GM19455 (cell line): ENCODE results near the gene CDH13.

ENCODE experiments used
- ATAC-seq: cut with Tn5 transposase; IDR thresholded peaks from one replicate; pipeline ENCODE4 v1.9.1; 2021; ENCODE audit not compliant: unreplicated experiment

The CDH13 gene

DNA sequence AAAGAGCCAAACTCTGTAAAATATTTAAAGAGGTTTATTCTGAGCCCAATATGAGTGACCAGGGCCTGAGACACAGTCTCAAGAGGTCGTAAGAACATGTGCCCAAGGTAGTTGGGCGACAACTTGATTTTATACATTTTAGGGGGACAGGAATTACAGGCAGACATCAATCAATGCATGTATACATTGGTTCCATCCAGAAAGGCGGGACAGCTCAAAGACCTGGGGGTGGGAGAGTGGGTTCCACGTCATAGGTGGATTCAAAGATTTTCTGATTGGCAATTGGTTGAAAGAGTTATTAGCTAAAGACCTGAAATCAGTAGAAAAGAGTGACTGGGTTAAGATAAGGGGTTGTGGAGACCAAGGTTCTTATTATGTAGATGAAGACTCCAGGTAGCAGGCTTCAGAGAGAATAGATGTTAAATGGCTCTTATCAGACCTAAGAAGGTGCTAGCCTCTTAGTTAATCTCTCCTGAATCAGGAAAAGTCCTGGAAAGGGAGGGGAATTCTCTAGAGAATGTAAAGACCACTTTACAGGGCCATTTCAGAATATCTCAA is 1213.4 kb downstream of the CDH13 start:
- ATAC-seq = no peak

DNA sequence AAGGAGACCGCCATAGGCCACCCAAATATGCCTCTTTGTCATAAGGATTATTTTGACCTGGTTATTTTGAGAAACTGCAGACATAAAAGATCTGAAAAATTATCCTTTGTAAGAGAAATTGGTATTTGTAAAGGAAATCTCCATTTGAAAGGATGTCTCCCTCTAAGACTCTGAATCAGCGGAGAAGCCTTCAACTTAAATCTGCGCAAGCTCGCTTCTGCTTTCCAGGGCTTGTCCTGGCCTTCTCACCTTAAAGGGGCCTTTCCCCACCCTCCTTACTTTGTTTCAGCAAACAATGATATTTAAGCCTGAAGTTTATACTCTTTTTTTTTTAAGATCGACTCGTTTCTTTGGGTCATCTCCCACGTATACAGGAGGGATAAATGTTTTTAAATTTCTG is 1215.5 kb downstream of the CDH13 start:
- no peak for ATAC-seq

DNA sequence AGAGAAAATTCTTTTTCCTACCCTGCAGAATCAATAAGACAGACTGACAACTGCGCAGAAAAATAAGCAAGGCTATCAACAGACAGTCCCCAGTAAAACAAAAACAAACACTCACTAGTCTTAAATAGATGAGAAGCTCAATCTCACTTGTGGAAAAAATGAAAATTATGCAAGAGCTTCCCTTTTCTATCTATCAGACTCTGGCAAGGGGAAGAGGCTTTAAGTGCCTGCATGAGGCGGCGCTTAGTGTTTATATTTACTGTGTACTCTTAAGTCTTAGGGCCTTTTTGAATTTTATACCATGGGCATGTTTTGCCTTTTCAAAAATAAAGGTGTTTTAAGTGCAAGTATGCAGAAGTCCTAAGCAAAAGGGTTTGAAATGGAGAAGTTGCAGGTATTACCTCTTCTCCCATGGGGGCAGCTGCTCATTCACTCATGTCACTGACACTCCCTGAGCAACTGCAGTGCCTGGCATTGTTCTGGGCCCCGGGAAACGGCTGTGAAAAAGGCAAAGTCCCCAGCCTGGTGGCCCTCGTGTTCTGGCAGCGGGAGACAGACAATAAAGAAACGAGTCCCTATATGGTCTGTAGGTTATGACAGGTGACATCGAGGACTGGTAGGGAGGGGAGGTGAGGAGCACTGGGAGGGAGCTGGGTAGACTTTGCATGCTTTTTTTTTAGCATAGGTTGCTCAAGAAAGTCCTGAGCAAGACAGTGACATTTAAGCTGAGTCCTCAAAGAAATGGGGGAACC is 1216.2 kb downstream of the CDH13 start:
- ATAC-seq = no peak

DNA sequence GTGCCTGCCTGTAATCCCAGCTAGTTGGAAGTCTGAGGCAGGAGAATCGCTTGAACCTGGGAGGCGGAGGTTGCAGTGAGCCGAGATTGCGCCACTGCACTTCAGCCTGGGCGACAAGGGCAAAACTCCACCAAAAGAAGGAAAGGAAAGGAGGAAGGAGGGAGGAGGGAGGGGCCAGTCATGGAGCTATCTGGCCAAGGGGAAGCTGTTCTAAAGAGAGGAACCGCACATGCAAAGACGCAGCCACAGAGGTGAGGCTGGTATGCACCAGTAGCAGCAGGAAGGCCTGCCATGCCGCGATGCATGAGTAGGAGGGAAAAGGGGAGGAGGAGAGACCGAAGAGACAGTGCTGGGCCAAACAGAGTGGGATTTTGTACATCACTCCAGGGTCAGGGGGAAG is 1216.9 kb downstream of the CDH13 start:
- ATAC-seq = no peak

DNA sequence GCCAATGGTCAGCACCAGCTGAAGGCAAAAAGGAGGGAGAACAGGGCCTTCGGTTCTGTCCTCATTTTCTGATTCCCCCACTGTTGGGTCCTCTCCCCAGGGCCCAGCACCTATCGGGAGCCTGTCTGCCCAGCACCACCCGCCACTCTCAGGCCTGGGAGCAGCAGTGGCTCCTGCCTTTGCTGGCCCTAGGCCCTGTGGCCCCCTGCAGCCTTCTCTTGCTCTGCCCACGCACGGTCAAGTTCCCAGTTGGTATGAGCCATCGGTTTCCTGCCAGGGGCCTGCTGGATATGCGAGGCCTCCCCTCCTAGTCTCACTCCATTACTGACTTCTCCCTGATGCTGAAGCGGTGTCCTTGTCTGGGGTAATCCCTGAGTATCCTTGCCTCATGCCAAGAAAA is 1218.5 kb downstream of the CDH13 start:
- ATAC-seq = no peak

GRCh38 chr16:83847371-83848225 is 1220.8 kb downstream of the CDH13 start:
- ATAC-seq = no peak

DNA sequence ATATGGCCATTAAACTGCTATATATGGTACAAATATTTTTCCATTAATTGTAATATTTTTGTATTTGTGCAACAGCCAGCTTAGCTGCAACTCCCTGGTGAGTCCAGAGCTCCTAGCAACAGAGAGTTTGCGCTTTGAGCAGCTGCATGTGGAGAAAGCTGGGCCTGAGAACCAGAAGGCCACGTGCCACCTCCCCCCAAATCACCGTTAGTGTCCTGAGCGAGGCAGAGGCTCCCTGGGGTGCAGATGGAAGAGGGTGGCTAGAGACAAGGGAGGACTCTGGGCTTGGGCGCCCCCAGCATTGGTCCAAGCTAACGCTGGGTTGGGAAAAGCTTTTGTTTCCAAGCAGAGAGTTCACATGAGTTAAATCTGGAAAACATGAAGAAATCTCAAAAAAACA is 1222.7 kb downstream of the CDH13 start:
- no peak for ATAC-seq
